ENCODE results near the gene CBR3.
"Not testable (repeated sequence)": the region's sequence is repeated elsewhere in the genome, so short reads cannot be mapped to it uniquely, and the experiment has no call there.

DNA sequence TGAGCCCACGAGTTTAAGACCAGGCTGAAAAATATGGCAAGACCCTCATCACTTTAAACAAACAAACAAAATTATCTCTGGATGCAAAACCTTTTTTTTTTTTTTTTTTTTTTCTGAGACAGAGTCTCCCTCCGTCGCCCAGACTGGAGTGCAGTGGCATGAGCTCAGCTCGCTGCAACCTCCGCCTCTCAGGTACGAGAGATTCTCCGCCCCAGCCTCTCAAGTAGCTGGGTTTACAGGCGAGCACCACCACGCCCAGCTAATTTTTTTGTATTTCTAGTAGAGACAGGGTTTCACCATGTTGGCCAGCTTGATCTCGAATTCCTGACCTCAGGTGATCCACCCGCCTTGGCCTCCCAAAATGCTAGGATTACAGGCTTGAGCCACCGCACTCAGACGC lies 4.9 kb downstream of the CBR3 start:
- TF ChIP-seq POLR2A (IDR thresholded peaks at IDR 0.05; ENCODE audit: low read depth, low read length); TAF1 (IDR thresholded peaks at IDR 0.05; ENCODE audit: low read depth, low read length); PAX5 (IDR thresholded peaks at IDR 0.05; ENCODE audit: insufficient read depth, low read length, severe bottlenecking); POLR2AphosphoS5 (IDR thresholded peaks at IDR 0.05; ENCODE audit: low read depth, low read length); SPI1 (IDR thresholded peaks at IDR 0.05; ENCODE audit: low read depth, low read length); POU2F2 (IDR thresholded peaks at IDR 0.05; ENCODE audit: low read depth, low read length): not testable (repeated sequence)

Measured in GM12891 (cell line).